Stomach (tissue), 4 donors: ENCODE data around the gene COBL.

ENCODE experiments used
- EP300 ChIP-seq: sonication (generic); formaldehyde crosslinking; IDR thresholded peaks from one replicate; pipeline ENCODE4 v1.6.1; 2017; ENCODE audit warnings: antibody characterized with exemption
- TF ChIP-seq, protein P1 (sequence below), 7 experiments: fragments of 450-650 bp in 4 of 7; fragments of 200-600 bp in 3 of 7; sonication (generic) in 3 of 7; IDR thresholded peaks; one replicate each; pipeline ENCODE4 v1.5.1; 2016 to 2019; ENCODE audit warnings: antibody characterized with exemption in 7 of 7, control low read depth in 2 of 7, mild to moderate bottlenecking in 1 of 7

DNA sequence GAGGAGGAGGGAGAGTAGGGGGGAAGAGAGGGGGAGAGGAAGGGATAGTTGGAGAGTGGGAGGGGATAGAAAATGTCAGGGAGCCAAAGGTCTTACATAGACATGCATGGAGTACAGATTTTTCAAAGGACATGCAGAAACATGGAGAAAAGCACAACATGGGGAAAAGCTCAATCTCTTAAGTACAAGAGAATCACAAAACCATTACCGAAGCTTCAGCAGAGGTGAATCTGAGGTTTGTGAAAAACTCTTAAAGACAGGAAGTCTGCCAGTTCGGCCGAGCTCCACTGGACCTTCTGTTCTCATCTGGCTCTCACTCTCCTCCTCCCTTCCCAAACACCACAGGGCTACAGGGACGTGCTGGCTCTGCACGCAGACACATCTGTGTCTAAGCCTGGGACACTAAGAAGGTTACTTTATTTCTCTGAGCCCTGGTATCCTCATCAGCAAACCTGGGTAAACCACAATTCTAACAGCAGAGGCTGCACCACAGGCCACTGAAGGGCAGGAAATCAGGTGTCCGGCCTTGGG lies 133.9 kb downstream of the COBL start:
- TF ChIP-seq, protein P1, sequence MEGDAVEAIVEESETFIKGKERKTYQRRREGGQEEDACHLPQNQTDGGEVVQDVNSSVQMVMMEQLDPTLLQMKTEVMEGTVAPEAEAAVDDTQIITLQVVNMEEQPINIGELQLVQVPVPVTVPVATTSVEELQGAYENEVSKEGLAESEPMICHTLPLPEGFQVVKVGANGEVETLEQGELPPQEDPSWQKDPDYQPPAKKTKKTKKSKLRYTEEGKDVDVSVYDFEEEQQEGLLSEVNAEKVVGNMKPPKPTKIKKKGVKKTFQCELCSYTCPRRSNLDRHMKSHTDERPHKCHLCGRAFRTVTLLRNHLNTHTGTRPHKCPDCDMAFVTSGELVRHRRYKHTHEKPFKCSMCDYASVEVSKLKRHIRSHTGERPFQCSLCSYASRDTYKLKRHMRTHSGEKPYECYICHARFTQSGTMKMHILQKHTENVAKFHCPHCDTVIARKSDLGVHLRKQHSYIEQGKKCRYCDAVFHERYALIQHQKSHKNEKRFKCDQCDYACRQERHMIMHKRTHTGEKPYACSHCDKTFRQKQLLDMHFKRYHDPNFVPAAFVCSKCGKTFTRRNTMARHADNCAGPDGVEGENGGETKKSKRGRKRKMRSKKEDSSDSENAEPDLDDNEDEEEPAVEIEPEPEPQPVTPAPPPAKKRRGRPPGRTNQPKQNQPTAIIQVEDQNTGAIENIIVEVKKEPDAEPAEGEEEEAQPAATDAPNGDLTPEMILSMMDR (IDR thresholded peaks at IDR 0.05) = no peak
- no peak for TF ChIP-seq EP300
